T-helper 2 cell treated with Interferon-gamma antibody and Interleukin-4, amounts not matched to agents 5 μg/mL and 100 μg/mL, for 36 hours (primary cell): ENCODE data around the gene PIEZO2.
"Not testable (repeated sequence)": the region's sequence is repeated elsewhere in the genome, so short reads cannot be mapped to it uniquely, and the experiment has no call there.

Experiments used
- DNase-seq: peaks from one replicate; pipeline ENCODE4 v3.0.0; 2021; ENCODE audit warnings: low spot score
- H3K27ac Mint-ChIP-seq: one replicate; pipeline ENCODE4 v1.8.0; 2021; ENCODE audit warnings: mild to moderate bottlenecking, mixed read lengths
- H3K27me3 Mint-ChIP-seq: one replicate; pipeline ENCODE4 v1.8.0; 2021; ENCODE audit warnings: low read depth, mixed read lengths
- H3K36me3 Mint-ChIP-seq: one replicate; pipeline ENCODE4 v1.8.0; 2021; ENCODE audit warnings: low read depth, mixed read lengths
- H3K4me1 Mint-ChIP-seq: one replicate; pipeline ENCODE4 v1.8.0; 2021; ENCODE audit warnings: low read depth, mixed read lengths
- H3K4me3 Mint-ChIP-seq: one replicate; pipeline ENCODE4 v1.8.0; 2022; ENCODE audit warnings: mild to moderate bottlenecking, moderate library complexity, mixed read lengths
- H3K9me3 Mint-ChIP-seq: one replicate; pipeline ENCODE4 v1.8.0; 2021; ENCODE audit warnings: mixed read lengths

Gene PIEZO2

GRCh38 chr18:10637858-10638538 lies 511.4 kb downstream of the PIEZO2 start:
- not testable (repeated sequence) for H3K36me3 Mint-ChIP-seq, DNase-seq, H3K27me3 Mint-ChIP-seq, H3K27ac Mint-ChIP-seq, H3K4me1 Mint-ChIP-seq, H3K9me3 Mint-ChIP-seq, H3K4me3 Mint-ChIP-seq

- H3K27ac Mint-ChIP-seq, H3K36me3 Mint-ChIP-seq, H3K4me3 Mint-ChIP-seq, DNase-seq, H3K27me3 Mint-ChIP-seq, H3K4me1 Mint-ChIP-seq, H3K9me3 Mint-ChIP-seq: not testable (repeated sequence)
Observed at GRCh38 chr18:10629076-10629475, 520.3 kb downstream of the PIEZO2 start.

- not testable (repeated sequence) for DNase-seq, H3K4me3 Mint-ChIP-seq, H3K4me1 Mint-ChIP-seq, H3K9me3 Mint-ChIP-seq, H3K36me3 Mint-ChIP-seq, H3K27ac Mint-ChIP-seq, H3K27me3 Mint-ChIP-seq
Observed at GRCh38 chr18:10626606-10627213, 522.7 kb downstream of the PIEZO2 start.

- DNase-seq, H3K27me3 Mint-ChIP-seq, H3K4me3 Mint-ChIP-seq, H3K36me3 Mint-ChIP-seq, H3K9me3 Mint-ChIP-seq, H3K27ac Mint-ChIP-seq, H3K4me1 Mint-ChIP-seq: not testable (repeated sequence)
Observed at GRCh38 chr18:10623606-10624005, 525.8 kb downstream of the PIEZO2 start.

- not testable (repeated sequence) for H3K4me1 Mint-ChIP-seq, H3K36me3 Mint-ChIP-seq, H3K9me3 Mint-ChIP-seq, H3K4me3 Mint-ChIP-seq, H3K27me3 Mint-ChIP-seq, DNase-seq, H3K27ac Mint-ChIP-seq
Observed at GRCh38 chr18:10622982-10623381, 526.4 kb downstream of the PIEZO2 start.

- not testable (repeated sequence) for H3K27ac Mint-ChIP-seq, H3K4me3 Mint-ChIP-seq, H3K4me1 Mint-ChIP-seq, H3K27me3 Mint-ChIP-seq, H3K9me3 Mint-ChIP-seq, H3K36me3 Mint-ChIP-seq, DNase-seq
Observed at GRCh38 chr18:10620670-10621329, 528.6 kb downstream of the PIEZO2 start.
